Left lung (tissue), 10 donors: ENCODE measurements around the gene PLPPR4. TPM values are rescaled to one million over a fixed set of nuclear protein-coding genes. Genes with fewer than 3 reads are reported as not detected.

Experiments
- ATAC-seq: fragments of 200-7000 bp; cut with Tn5 transposase; one replicate; pipeline ENCODE4 v1.9.1; 2020; ENCODE audit warnings: moderate library complexity
- DNase-seq, 4 donors: peaks; one replicate each; pipeline ENCODE4 v3.0.0-alpha.2; 2013 to 2020
- H3K27ac ChIP-seq, 2 donors: fragments of 200-600 bp; sonication (generic) in 1 of 2; one replicate each; pipeline versions ENCODE4 v1.5.0 to v1.8.0; 2020 to 2021
- H3K27me3 ChIP-seq, 2 donors: fragments of 200-600 bp; sonication (generic) in 1 of 2; one replicate each; pipeline versions ENCODE4 v1.5.0 to v1.8.0; 2020 to 2021
- H3K36me3 ChIP-seq, 2 donors: fragments of 200-600 bp; sonication (generic) in 1 of 2; one replicate each; pipeline versions ENCODE4 v1.5.0 to v1.8.0; 2020 to 2021
- H3K4me1 ChIP-seq, 2 donors: fragments of 200-600 bp; one replicate each; pipeline ENCODE4 v1.8.0; 2021
- H3K4me3 ChIP-seq, 2 donors: fragments of 200-600 bp; sonication (generic) in 1 of 2; one replicate each; pipeline versions ENCODE4 v1.5.0 to v1.8.0; 2020 to 2021; ENCODE audit warnings: mild to moderate bottlenecking in 1 of 2
- H3K9me3 ChIP-seq, 2 donors: fragments of 200-600 bp; sonication (generic) in 1 of 2; one replicate each; pipeline versions ENCODE4 v1.5.0 to v1.8.0; 2020 to 2021
- intact Hi-C, 2 donors: fragments of 100-400 bp; cut with DNase I; formaldehyde crosslinking; loops; one replicate each; pipeline versions ENCODE4 v1.11.2 to v1.14.2; 2022
- polyA plus RNA-seq, 6 donors: library from polyadenylated mRNA; unstranded; fragments of 120-200 nt; gene quantifications; one replicate each; pipeline ENCODE4 v1.2.1, GENCODE V29; 2013; ENCODE audit not compliant: insufficient read length in 6 of 6
- total RNA-seq, 2 donors: library from RNA; stranded (reverse); fragmentation: NEBNext Ultra II Directional; extraction: Animal tissue kit (Norgen Biotek cat#: 25700); gene quantifications; one replicate each; pipeline ENCODE4 v1.2.1, GENCODE V29; 2021
- TF ChIP-seq, protein P1 (sequence below), 2 donors: fragments of 200-600 bp; sonication (generic) in 1 of 2; IDR thresholded peaks; one replicate each; pipeline versions ENCODE4 v1.5.0 to v1.8.0; 2021; ENCODE audit warnings: antibody characterized with exemption in 2 of 2
- donor health status: DM: no; HTN: yes; CAD: no.
- donor health status: DM: no; HTN: no; CAD: no.

Gene PLPPR4
- total and polyA plus RNA-seq, 8 donors, result 2.5 to 49.1 (median 39.7) TPM

DNA sequence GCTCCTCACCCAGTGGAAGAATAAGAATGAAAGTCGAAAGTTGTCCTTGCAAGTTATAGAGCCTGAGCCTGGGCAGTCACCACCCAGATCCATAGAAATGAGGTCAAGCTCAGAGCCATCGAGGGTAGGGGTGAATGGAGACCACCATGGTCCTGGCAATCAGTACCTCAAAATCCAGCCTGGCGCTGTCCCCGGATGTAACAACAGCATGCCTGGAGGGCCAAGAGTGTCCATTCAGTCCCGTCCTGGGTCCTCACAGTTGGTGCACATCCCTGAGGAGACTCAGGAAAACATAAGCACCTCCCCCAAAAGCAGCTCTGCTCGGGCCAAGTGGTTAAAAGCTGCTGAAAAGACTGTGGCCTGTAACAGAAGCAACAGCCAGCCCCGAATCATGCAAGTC, 41.8 kb downstream of the PLPPR4 start:
- intact Hi-C loops, result no loop called here
- no peaks in the 10 kb centered on the region for H3K4me1 ChIP-seq
- H3K27me3 ChIP-seq, result no peaks in the 10 kb centered on the region
- no peaks in the 10 kb centered on the region for H3K9me3 ChIP-seq
- no peaks in the 10 kb centered on the region for H3K36me3 ChIP-seq
- DNase-seq, result peak in 1 of 4 donors; percentile 28
- ATAC-seq, result no peak
- H3K27ac ChIP-seq, result no peak overlapping the region
- no peak overlapping the region for H3K4me3 ChIP-seq
- TF ChIP-seq, protein P1, sequence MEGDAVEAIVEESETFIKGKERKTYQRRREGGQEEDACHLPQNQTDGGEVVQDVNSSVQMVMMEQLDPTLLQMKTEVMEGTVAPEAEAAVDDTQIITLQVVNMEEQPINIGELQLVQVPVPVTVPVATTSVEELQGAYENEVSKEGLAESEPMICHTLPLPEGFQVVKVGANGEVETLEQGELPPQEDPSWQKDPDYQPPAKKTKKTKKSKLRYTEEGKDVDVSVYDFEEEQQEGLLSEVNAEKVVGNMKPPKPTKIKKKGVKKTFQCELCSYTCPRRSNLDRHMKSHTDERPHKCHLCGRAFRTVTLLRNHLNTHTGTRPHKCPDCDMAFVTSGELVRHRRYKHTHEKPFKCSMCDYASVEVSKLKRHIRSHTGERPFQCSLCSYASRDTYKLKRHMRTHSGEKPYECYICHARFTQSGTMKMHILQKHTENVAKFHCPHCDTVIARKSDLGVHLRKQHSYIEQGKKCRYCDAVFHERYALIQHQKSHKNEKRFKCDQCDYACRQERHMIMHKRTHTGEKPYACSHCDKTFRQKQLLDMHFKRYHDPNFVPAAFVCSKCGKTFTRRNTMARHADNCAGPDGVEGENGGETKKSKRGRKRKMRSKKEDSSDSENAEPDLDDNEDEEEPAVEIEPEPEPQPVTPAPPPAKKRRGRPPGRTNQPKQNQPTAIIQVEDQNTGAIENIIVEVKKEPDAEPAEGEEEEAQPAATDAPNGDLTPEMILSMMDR (IDR thresholded peaks at IDR 0.05), result no peak

DNA sequence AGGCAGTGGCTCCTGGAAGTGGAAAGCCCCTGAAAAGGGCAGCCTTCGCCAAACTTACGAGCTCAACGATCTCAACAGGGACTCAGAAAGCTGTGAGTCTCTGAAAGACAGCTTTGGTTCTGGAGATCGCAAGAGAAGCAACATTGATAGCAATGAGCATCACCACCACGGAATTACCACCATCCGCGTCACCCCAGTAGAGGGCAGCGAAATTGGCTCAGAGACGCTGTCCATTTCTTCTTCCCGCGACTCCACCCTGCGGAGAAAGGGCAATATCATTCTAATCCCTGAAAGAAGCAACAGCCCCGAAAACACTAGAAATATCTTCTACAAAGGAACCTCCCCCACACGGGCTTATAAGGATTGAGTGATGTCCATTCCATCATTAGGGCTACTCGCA, 42.4 kb downstream of the PLPPR4 start:
- DNase-seq, result no peak
- no peak for ATAC-seq
- H3K9me3 ChIP-seq, result no peaks in the 10 kb centered on the region
- no peaks in the 10 kb centered on the region for H3K4me1 ChIP-seq
- no peak overlapping the region for H3K27ac ChIP-seq
- TF ChIP-seq, protein P1 (IDR thresholded peaks at IDR 0.05), result no peak
- H3K4me3 ChIP-seq, result no peak overlapping the region
- intact Hi-C loops, result no loop called here
- no peaks in the 10 kb centered on the region for H3K27me3 ChIP-seq
- H3K36me3 ChIP-seq, result no peaks in the 10 kb centered on the region

DNA sequence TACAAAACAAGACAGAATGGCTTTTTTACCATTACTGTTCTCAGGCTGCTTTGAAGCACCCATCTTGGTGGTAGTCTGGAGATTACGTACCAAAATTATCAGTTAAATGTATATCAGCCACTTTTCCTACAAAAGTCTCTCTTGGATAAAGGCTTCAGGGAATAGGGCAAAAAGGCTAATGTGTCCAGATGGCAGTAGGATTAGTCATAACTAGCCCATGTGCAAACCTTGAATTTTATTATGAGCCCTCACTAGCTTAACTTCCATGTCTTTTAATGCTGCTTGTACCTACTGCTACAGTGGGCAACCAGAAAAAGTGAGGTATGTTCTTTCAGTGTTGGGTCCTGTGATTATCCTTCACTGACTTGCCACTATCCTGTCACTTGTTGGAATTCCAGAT, 51.0 kb downstream of the PLPPR4 start:
- no peaks in the 10 kb centered on the region for H3K27me3 ChIP-seq
- H3K4me3 ChIP-seq, result no peak overlapping the region
- no peaks in the 10 kb centered on the region for H3K4me1 ChIP-seq
- intact Hi-C loops, result no loop called here
- DNase-seq (no peak), ATAC-seq (no peak)
- no peaks in the 10 kb centered on the region for H3K36me3 ChIP-seq
- H3K27ac ChIP-seq, result no peak overlapping the region
- peaks cover 0 to 6% of the 10 kb centered on the region in 2 donors for H3K9me3 ChIP-seq
- TF ChIP-seq, protein P1 (IDR thresholded peaks at IDR 0.05), result no peak

DNA sequence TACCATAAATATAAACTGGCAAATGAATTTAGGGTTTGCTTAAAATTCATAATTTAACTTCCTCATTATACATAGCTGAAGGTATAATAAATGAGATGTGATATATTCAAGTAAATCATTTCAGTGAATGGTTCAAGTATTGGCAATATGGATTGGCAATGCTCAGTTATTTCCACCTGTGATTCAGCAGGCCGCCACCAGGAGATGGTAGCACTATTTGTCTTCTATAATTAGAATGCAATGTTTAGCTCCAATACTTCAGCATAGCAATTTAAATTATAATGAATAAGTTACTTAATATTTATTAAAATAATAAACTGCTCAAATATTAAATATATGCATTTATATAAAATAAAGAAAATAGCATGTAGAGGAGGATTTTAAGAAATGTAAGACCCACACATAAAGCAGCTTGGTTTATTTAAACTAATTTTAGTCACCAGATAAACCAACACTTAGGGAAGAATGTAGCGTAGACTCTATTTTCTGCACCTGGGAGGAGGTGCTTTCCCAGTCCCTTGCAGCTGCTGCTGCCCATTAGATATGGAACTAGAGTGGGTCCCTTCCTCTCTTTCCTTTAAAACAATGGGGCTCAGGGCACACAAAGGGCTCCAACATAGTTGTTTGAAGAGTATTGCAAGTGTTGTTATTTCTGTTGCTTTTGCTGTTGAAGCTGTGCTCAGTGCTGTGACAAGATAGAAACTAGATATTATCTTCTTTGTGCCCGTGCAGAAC, 62.1 kb downstream of the PLPPR4 start:
- no peak for DNase-seq
- intact Hi-C loops, result no loop called here
- Histone ChIP-seq H3K4me3 (no peak overlapping the region), H3K27me3 (no peaks in the 10 kb centered on the region), H3K9me3 (no peaks in the 10 kb centered on the region), H3K27ac (no peak overlapping the region), H3K4me1 (no peaks in the 10 kb centered on the region), H3K36me3 (no peaks in the 10 kb centered on the region)
- TF ChIP-seq, protein P1 (IDR thresholded peaks at IDR 0.05), result peak in 1 of 2 donors; percentile 25
- ATAC-seq, result no peak

DNA sequence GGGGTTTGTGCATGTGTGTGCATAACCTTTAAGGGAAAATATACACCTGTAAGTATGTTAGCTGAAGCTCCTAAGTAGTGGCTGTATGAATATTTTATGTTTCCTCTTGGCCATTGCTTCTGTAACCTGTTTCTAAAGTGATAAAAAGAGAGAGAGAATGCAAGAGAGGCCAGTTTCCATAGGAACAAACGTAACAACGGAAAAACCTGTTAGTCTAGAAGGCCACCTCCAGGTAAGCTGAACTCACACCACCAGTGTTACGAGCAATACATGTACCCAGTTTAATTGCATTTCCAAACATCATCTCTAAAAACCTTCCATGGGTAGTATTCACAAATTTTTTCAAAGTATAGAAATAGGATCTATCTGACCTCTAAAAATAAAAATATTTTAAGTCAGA, 63.1 kb downstream of the PLPPR4 start:
- Histone ChIP-seq H3K27me3 (no peaks in the 10 kb centered on the region), H3K4me3 (no peak overlapping the region), H3K9me3 (no peaks in the 10 kb centered on the region), H3K36me3 (no peaks in the 10 kb centered on the region), H3K27ac (no peak overlapping the region), H3K4me1 (no peaks in the 10 kb centered on the region)
- DNase-seq (peak in 2 of 4 donors; percentile 6 to 31), ATAC-seq (no peak)
- intact Hi-C loops, result no loop called here
- TF ChIP-seq, protein P1 (IDR thresholded peaks at IDR 0.05), result no peak
